Kidney epithelial cell (primary cell): ENCODE data around the gene NFAT5. TPM values are rescaled to one million over a fixed set of nuclear protein-coding genes. Genes with fewer than 3 reads are reported as not detected.
A peak's percentile ranks its signal among the peaks of the same experiment; 100 is the strongest.

Source experiments
- DNase-seq: peaks from one replicate; pipeline ENCODE4 v3.0.0-alpha.2; 2010; ENCODE audit warnings: low read depth
- H3K27me3 ChIP-seq: 2 replicates; pipeline ENCODE4 v1.6.0; 2011; ENCODE audit warnings: low read length; ENCODE audit not compliant: control insufficient read depth, insufficient read depth
- H3K36me3 ChIP-seq: 2 replicates; pipeline ENCODE4 v1.5.1; 2011; ENCODE audit warnings: low read length; ENCODE audit not compliant: control insufficient read depth, insufficient read depth
- H3K4me3 ChIP-seq: 2 replicates; pipeline ENCODE4 v1.5.1; 2011; ENCODE audit warnings: low read depth, mild to moderate bottlenecking, control low read depth, low read length
- CTCF ChIP-seq: IDR thresholded peaks from 2 replicates; pipeline ENCODE4 v1.5.1; 2011; ENCODE audit warnings: mild to moderate bottlenecking, moderate library complexity, low read length, control low read depth, inconsistent platforms; ENCODE audit not compliant: insufficient read depth, poor library complexity, severe bottlenecking
- total RNA-seq: library from RNA; depleted of rRNA; stranded (reverse); fragments of >200 nt; gene quantifications from 2 replicates; pipeline ENCODE4 v1.2.3, GENCODE V29; 2015

NFAT5 gene
- total RNA-seq, 1 donor from 2014 or later = 29.1 TPM

DNA sequence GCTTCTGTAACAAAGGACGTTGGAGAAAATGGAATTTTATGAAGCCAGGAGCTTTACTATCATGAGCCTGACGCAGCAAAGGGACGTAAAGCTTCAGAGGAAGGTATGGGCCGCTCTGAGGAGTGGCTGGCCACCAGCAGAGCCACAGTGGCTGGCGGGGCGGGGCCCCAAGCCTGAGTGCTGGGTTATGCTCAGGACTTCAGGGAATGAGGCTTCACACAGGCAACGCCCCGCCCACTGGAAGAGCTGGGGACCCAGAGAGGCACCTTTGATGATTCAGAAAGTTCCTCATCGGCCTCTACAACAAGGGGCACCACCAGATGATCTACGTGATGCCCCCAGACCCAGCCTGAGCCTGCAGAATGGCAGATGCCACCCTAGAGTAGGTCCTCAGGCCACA, 180.2 kb downstream of the NFAT5 start:
- H3K4me3 ChIP-seq = no peak overlapping the region
- H3K27me3 ChIP-seq = no peaks in the 10 kb centered on the region
- DNase-seq = no peak
- peaks cover 2% of the 10 kb centered on the region for H3K36me3 ChIP-seq
- TF ChIP-seq CTCF = no peak

GRCh38 chr16:69747115-69747514, 181.3 kb downstream of the NFAT5 start:
- no peak for TF ChIP-seq CTCF
- DNase-seq = no peak
- H3K4me3 ChIP-seq = no peak overlapping the region
- H3K36me3 ChIP-seq = peaks cover 2% of the 10 kb centered on the region
- no peaks in the 10 kb centered on the region for H3K27me3 ChIP-seq

GRCh38 chr16:69748694-69749345, 183.1 kb downstream of the NFAT5 start:
- H3K36me3 ChIP-seq = peaks cover 2% of the 10 kb centered on the region
- TF ChIP-seq CTCF = no peak
- no peak overlapping the region for H3K4me3 ChIP-seq
- no peaks in the 10 kb centered on the region for H3K27me3 ChIP-seq
- DNase-seq = no peak

DNA sequence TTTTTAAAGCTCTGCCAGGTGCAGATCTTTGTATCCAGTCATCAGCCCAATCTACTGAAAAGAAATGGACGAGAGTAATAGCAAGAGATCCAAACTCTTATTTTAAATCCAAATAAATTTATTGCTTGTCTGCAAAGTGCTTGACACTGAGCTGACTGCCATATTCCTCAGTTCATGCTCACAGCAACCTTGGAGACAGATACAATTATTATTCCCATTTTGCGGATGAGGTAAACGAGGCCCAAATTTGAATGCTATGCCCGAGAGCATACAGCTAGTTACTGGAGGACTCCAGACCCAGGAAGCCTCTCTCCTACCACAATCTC, 188.3 kb downstream of the NFAT5 start:
- no peaks in the 10 kb centered on the region for H3K36me3 ChIP-seq
- DNase-seq = no peak
- H3K4me3 ChIP-seq = peak overlapping the region; percentile 68
- no peaks in the 10 kb centered on the region for H3K27me3 ChIP-seq
- TF ChIP-seq CTCF = no peak

Other genes with a start within 250 kb of the NFAT5 start
- 28.7 and 32.3 TPM in 2 replicates for gene PDF, start 235.4 kb upstream of the NFAT5 start, total RNA-seq
- 44.8 and 68.0 TPM in 2 replicates for gene COG8, start 226.4 kb upstream of the NFAT5 start, total RNA-seq
- gene NIP7, start 226.2 kb upstream of the NFAT5 start, total RNA-seq = 26.5 and 26.6 TPM in 2 replicates
- not detected in 2 replicates for gene TMED6, start 214.2 kb upstream of the NFAT5 start, total RNA-seq
- 10.2 and 11.0 TPM in 2 replicates for gene TERF2, start 180.0 kb upstream of the NFAT5 start, total RNA-seq
- 46.3 and 54.5 TPM in 2 replicates for gene CYB5B, start 141.3 kb upstream of the NFAT5 start, total RNA-seq
- 38.7 and 72.7 TPM in 2 replicates for gene NQO1, start 160.6 kb downstream of the NFAT5 start, total RNA-seq
- gene NOB1, start 189.0 kb downstream of the NFAT5 start, total RNA-seq = 52.2 and 54.1 TPM in 2 replicates
- 40.7 and 40.9 TPM in 2 replicates for gene WWP2, start 196.4 kb downstream of the NFAT5 start, total RNA-seq